IMR-90 (cell line): Measurements from ENCODE around the gene MS4A2. TPM values are rescaled to one million over a fixed set of nuclear protein-coding genes. Genes with fewer than 3 reads are reported as not detected.

Experiments
- ATAC-seq: fragments of 200-7000 bp; cut with Tn5 transposase; 2 replicates; pipeline ENCODE4 v1.9.1; 2020; ENCODE audit warnings: low read depth, mild to moderate bottlenecking, moderate library complexity
- BruUV-seq: library from RNA; stranded (reverse); fragments of 400-500 nt; replicated peaks from 2 replicates; lab custom pipeline; 2021; lab: Mats Ljungman, UMichigan
- CTCF ChIA-PET: fragments of 300-600 bp; formaldehyde crosslinking; extraction: SDS; loops from one replicate; lab custom pipeline; 2021; ENCODE audit warnings: antibody characterized with exemption; lab: Yijun Ruan, JAX
- POLR2A ChIA-PET: fragments of 300-600 bp; sonication (Branson Sonifier 250); formaldehyde crosslinking; loops from one replicate; lab custom pipeline; 2022; ENCODE audit warnings: antibody characterized with exemption; ENCODE audit not compliant: unreplicated experiment; lab: Charles Lee
- DNase-seq: peaks from one replicate; pipeline ENCODE4 v3.0.0; 2013
- H2AFZ ChIP-seq: replicated peaks from 2 replicates; pipeline ENCODE3; 2013; ENCODE audit warnings: low read length, mild to moderate bottlenecking; ENCODE audit not compliant: poor library complexity
- H2AK5ac ChIP-seq: 2 replicates; pipeline ENCODE4 v1.6.1; 2013; ENCODE audit warnings: low read depth, low read length, inconsistent platforms
- H2AK9ac ChIP-seq: replicated peaks from 2 replicates; pipeline ENCODE3; 2013; ENCODE audit warnings: mild to moderate bottlenecking, low read depth, low read length, moderate library complexity; ENCODE audit not compliant: poor library complexity
- H2BK120ac ChIP-seq: 2 replicates; pipeline ENCODE4 v1.6.1; 2013; ENCODE audit warnings: low read depth, low read length, inconsistent platforms
- H2BK15ac ChIP-seq: 3 replicates; pipeline ENCODE4 v1.6.1; 2013; ENCODE audit warnings: low read depth, low read length, inconsistent platforms
- H2BK20ac ChIP-seq: 2 replicates; pipeline ENCODE4 v1.6.1; 2013; ENCODE audit warnings: low read depth, mild to moderate bottlenecking, inconsistent platforms, low read length, moderate library complexity
- H2BK5ac ChIP-seq: 2 replicates; pipeline ENCODE4 v1.6.1; 2013; ENCODE audit warnings: mild to moderate bottlenecking, low read depth, low read length, inconsistent platforms; ENCODE audit not compliant: poor library complexity, severe bottlenecking
- H3K14ac ChIP-seq: replicated peaks from 2 replicates; pipeline ENCODE4 v1.6.1; 2013; ENCODE audit warnings: low read depth, low read length, inconsistent platforms
- H3K18ac ChIP-seq: 2 replicates; pipeline ENCODE4 v1.6.1; 2013; ENCODE audit warnings: low read depth, low read length, control low read depth
- H3K23ac ChIP-seq: 2 replicates; pipeline ENCODE4 v1.6.1; 2013; ENCODE audit warnings: low read depth, low read length, inconsistent platforms
- H3K27ac ChIP-seq: 2 replicates; pipeline ENCODE4 v1.5.1; 2013; ENCODE audit warnings: mild to moderate bottlenecking, control low read depth, low read length; ENCODE audit not compliant: insufficient read depth
- H3K27me3 ChIP-seq: 2 replicates; pipeline ENCODE4 v1.6.1; 2013; ENCODE audit warnings: low read length; ENCODE audit not compliant: control insufficient read depth, insufficient read depth
- H3K36me3 ChIP-seq: 2 replicates; pipeline ENCODE4 v1.6.1; 2013; ENCODE audit warnings: low read length, mixed read lengths; ENCODE audit not compliant: control insufficient read depth, insufficient read depth
- H3K4ac ChIP-seq: 2 replicates; pipeline ENCODE4 v1.6.1; 2013; ENCODE audit warnings: low read depth, low read length, inconsistent platforms
- H3K4me1 ChIP-seq: 2 replicates; pipeline ENCODE4 v1.6.1; 2013; ENCODE audit warnings: low read length, mixed read lengths; ENCODE audit not compliant: control insufficient read depth, insufficient read depth
- H3K4me2 ChIP-seq: 2 replicates; pipeline ENCODE4 v1.6.1; 2013; ENCODE audit warnings: low read depth, mild to moderate bottlenecking, control low read depth, low read length, moderate library complexity
- H3K4me3 ChIP-seq: 2 replicates; pipeline ENCODE4 v1.5.1; 2013; ENCODE audit warnings: low read depth, mild to moderate bottlenecking, control low read depth, low read length, moderate library complexity; ENCODE audit not compliant: insufficient read depth
- H3K56ac ChIP-seq: 2 replicates; pipeline ENCODE4 v1.6.1; 2013; ENCODE audit warnings: low read length, inconsistent platforms; ENCODE audit not compliant: insufficient read depth; ENCODE audit errors: extremely low read depth
- H3K79me1 ChIP-seq, 2 experiments: 2 replicates each; pipeline ENCODE4 v1.6.1; 2013; ENCODE audit warnings: low read length in 2 of 2, inconsistent platforms in 1 of 2, low read depth in 1 of 2
- H3K9ac ChIP-seq: 2 replicates; pipeline ENCODE4 v1.6.1; 2013; ENCODE audit warnings: low read depth, low read length, control low read depth
- H3K9me1 ChIP-seq: 2 replicates; pipeline ENCODE4 v1.6.1; 2013; ENCODE audit warnings: low read length, inconsistent platforms; ENCODE audit not compliant: insufficient read depth
- H3K9me3 ChIP-seq: 2 replicates; pipeline ENCODE4 v1.6.1; 2013; ENCODE audit warnings: low read length; ENCODE audit not compliant: control insufficient read depth, insufficient read depth
- H4K20me1 ChIP-seq: 2 replicates; pipeline ENCODE4 v1.6.1; 2013; ENCODE audit warnings: low read length, inconsistent platforms; ENCODE audit not compliant: insufficient read depth
- H4K5ac ChIP-seq: 2 replicates; pipeline ENCODE4 v1.6.1; 2013; ENCODE audit warnings: mild to moderate bottlenecking, low read depth, low read length, control low read depth
- H4K8ac ChIP-seq, 2 experiments: 2 replicates each; pipeline ENCODE4 v1.6.1; 2013; ENCODE audit warnings: low read depth in 2 of 2, low read length in 2 of 2, control low read depth in 1 of 2, inconsistent platforms in 1 of 2
- H4K91ac ChIP-seq: 2 replicates; pipeline ENCODE4 v1.6.1; 2013; ENCODE audit warnings: low read depth, low read length, inconsistent platforms; ENCODE audit not compliant: insufficient read depth
- BHLHE40 ChIP-seq: fragments of 150-350 bp; IDR thresholded peaks from 2 replicates; pipeline ENCODE4 v1.6.1; 2016; ENCODE audit warnings: mild to moderate bottlenecking, low read depth, low read length
- CEBPB ChIP-seq: IDR thresholded peaks from 2 replicates; pipeline ENCODE4 v1.6.1; 2012; ENCODE audit warnings: low read depth, low read length, improper control_type of control experiment
- CHD1 ChIP-seq: IDR thresholded peaks from 2 replicates; pipeline ENCODE4 v1.6.1; 2012; ENCODE audit warnings: low read depth, low read length, improper control_type of control experiment
- FOS ChIP-seq: fragments of 150-350 bp; IDR thresholded peaks from 2 replicates; pipeline ENCODE4 v1.6.1; 2016; ENCODE audit warnings: low read depth, low read length
- MAFK ChIP-seq: IDR thresholded peaks from 2 replicates; pipeline ENCODE4 v1.6.1; 2012; ENCODE audit warnings: low read depth, low read length, improper control_type of control experiment
- MAZ ChIP-seq: IDR thresholded peaks from 2 replicates; pipeline ENCODE4 v1.6.1; 2012; ENCODE audit warnings: low read depth, mild to moderate bottlenecking, low read length, improper control_type of control experiment, moderate library complexity, borderline replicate concordance
- NFE2L2 ChIP-seq: fragments of 150-350 bp; IDR thresholded peaks from 2 replicates; pipeline ENCODE4 v1.6.1; 2016; ENCODE audit warnings: low read depth, mild to moderate bottlenecking, low read length
- POLR2A ChIP-seq: IDR thresholded peaks from 2 replicates; pipeline ENCODE4 v1.6.1; 2012; ENCODE audit warnings: mild to moderate bottlenecking, low read depth, low read length
- RAD21 ChIP-seq: IDR thresholded peaks from 2 replicates; pipeline ENCODE4 v1.6.1; 2012; ENCODE audit warnings: low read length, improper control_type of control experiment
- RCOR1 ChIP-seq: IDR thresholded peaks from 2 replicates; pipeline ENCODE4 v1.6.1; 2012; ENCODE audit warnings: mild to moderate bottlenecking, low read length, improper control_type of control experiment; ENCODE audit not compliant: insufficient replicate concordance
- RFX5 ChIP-seq: IDR thresholded peaks from 2 replicates; pipeline ENCODE4 v1.8.0; 2012; ENCODE audit warnings: low read depth, mild to moderate bottlenecking, low read length, moderate library complexity
- SMC3 ChIP-seq: fragments of 150-350 bp; IDR thresholded peaks from 2 replicates; pipeline ENCODE4 v1.6.1; 2016; ENCODE audit warnings: low read depth, mild to moderate bottlenecking, antibody characterized with exemption, low read length, moderate library complexity
- WGBS, 2 experiments: methylation state at CpG; one replicate each; pipeline versions ENCODE4 v1.1.5 to v1.1.7; 2013; ENCODE audit warnings: missing lambda C conversion rate in 2 of 2; ENCODE audit not compliant: insufficient read length in 1 of 2; ENCODE audit errors: extremely low coverage in 2 of 2; 5-methylcytosine and 5-hydroxymethylcytosine counted together
- dilution Hi-C: fragments of 300-500 bp; cut with HindIII; formaldehyde crosslinking; loops from one replicate; pipeline ENCODE4 v1.14.3; 2018; ENCODE audit warnings: low sequenced_read_pairs; ENCODE audit not compliant: unreplicated experiment
- in situ Hi-C: fragments of 300-500 bp; cut with MboI; formaldehyde crosslinking; loops from 3 replicates; pipeline ENCODE4 v1.14.3; 2019; ENCODE audit warnings: low sequenced_read_pairs, inconsistent platforms, mixed read lengths
- intact Hi-C: fragments of 100-400 bp; cut with micrococcal nuclease; formaldehyde crosslinking; loops from 2 replicates; pipeline ENCODE4 v1.10.0; 2022
- polyA plus RNA-seq, 3 experiments: library from polyadenylated mRNA; depleted of rRNA; stranded (reverse); fragments of >200 nt; gene quantifications; 2 replicates each; pipeline ENCODE4 v1.2.3, GENCODE V29; 2012; ENCODE audit warnings: low replicate concordance in 1 of 3
- total RNA-seq: library from RNA; depleted of rRNA; stranded (reverse); fragments of >200 nt; gene quantifications from 2 replicates; pipeline ENCODE4 v1.2.3, GENCODE V29; 2012
- TF ChIP-seq, protein P1 (sequence below): fragments of 150-350 bp; IDR thresholded peaks from 2 replicates; pipeline ENCODE4 v1.6.1; 2017; ENCODE audit warnings: mild to moderate bottlenecking, antibody characterized with exemption, low read length, low read depth
- TF ChIP-seq, protein P2 (sequence below): conservative IDR thresholded peaks from 2 replicates; pipeline ENCODE4 v1.5.1; 2012; ENCODE audit warnings: mild to moderate bottlenecking, low read depth, low read length, improper control_type of control experiment
- TF ChIP-seq, protein P3 (sequence below): fragments of 150-350 bp; IDR thresholded peaks from 2 replicates; pipeline ENCODE4 v1.6.1; 2016; ENCODE audit warnings: low read depth, mild to moderate bottlenecking, low read length, moderate library complexity, borderline replicate concordance

Gene MS4A2
- total and polyA plus RNA-seq, 2 of the 4 experiments (the other 2 are of a cell fraction): not detected

DNA sequence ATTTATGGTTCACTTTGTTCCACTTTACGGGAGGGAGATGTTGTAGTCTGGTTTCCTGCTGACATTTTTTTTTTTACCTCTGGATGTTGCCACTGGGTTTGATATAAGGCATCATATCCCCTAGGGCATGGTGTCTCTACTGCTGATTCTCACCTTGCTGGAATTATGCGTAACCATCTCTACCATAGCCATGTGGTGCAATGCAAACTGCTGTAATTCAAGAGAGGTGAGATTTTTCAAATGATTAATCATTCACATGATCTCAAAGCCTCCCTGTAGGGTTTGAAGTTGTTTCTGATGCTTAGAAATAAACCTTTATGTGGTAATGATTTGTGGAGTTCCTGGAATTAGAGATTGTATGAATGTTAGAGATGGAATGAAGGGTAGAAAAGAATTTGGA lies 19.0 kb upstream of the MS4A2 start:
- Histone ChIP-seq H3K56ac (no peak overlapping the region), H3K4ac (no peak overlapping the region), H3K9me3 (peaks cover 3% of the 10 kb centered on the region; the same call in 1 of the 2 replicates), H3K23ac (no peak overlapping the region), H3K79me1 (no peaks in the 10 kb centered on the region), H3K4me2 (no peak overlapping the region), H2AK9ac (no peak overlapping the region), H4K20me1 (no peaks in the 10 kb centered on the region), H2BK20ac (no peak overlapping the region), H3K9ac (no peak overlapping the region), H3K4me3 (no peak overlapping the region), H3K36me3 (no peaks in the 10 kb centered on the region), H3K18ac (no peak overlapping the region), H2AFZ (no peak overlapping the region), H2BK120ac (no peak overlapping the region), H4K5ac (no peak overlapping the region), H4K91ac (no peak overlapping the region), H3K27ac (no peak overlapping the region), H2BK15ac (no peak overlapping the region), H3K27me3 (no peaks in the 10 kb centered on the region), H2AK5ac (no peak overlapping the region), H3K4me1 (no peaks in the 10 kb centered on the region), H3K9me1 (no peaks in the 10 kb centered on the region), H2BK5ac (no peak overlapping the region), H3K14ac (no peak overlapping the region), H4K8ac (no peak overlapping the region)
- WGBS, 2 experiments: no CpG with 5 or more reads among the region's 2 CpGs
- TF ChIP-seq RAD21 (no peak), MAFK (no peak), CEBPB (no peak), FOS (no peak), NFE2L2 (no peak), MAZ (no peak), RCOR1 (no peak), SMC3 (no peak), CHD1 (no peak), RFX5 (no peak), POLR2A (no peak), BHLHE40 (no peak)
- TF ChIP-seq, protein P1, sequence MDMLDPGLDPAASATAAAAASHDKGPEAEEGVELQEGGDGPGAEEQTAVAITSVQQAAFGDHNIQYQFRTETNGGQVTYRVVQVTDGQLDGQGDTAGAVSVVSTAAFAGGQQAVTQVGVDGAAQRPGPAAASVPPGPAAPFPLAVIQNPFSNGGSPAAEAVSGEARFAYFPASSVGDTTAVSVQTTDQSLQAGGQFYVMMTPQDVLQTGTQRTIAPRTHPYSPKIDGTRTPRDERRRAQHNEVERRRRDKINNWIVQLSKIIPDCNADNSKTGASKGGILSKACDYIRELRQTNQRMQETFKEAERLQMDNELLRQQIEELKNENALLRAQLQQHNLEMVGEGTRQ: no peak
- TF ChIP-seq, protein P2, sequence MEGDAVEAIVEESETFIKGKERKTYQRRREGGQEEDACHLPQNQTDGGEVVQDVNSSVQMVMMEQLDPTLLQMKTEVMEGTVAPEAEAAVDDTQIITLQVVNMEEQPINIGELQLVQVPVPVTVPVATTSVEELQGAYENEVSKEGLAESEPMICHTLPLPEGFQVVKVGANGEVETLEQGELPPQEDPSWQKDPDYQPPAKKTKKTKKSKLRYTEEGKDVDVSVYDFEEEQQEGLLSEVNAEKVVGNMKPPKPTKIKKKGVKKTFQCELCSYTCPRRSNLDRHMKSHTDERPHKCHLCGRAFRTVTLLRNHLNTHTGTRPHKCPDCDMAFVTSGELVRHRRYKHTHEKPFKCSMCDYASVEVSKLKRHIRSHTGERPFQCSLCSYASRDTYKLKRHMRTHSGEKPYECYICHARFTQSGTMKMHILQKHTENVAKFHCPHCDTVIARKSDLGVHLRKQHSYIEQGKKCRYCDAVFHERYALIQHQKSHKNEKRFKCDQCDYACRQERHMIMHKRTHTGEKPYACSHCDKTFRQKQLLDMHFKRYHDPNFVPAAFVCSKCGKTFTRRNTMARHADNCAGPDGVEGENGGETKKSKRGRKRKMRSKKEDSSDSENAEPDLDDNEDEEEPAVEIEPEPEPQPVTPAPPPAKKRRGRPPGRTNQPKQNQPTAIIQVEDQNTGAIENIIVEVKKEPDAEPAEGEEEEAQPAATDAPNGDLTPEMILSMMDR: no peak
- TF ChIP-seq, protein P3, sequence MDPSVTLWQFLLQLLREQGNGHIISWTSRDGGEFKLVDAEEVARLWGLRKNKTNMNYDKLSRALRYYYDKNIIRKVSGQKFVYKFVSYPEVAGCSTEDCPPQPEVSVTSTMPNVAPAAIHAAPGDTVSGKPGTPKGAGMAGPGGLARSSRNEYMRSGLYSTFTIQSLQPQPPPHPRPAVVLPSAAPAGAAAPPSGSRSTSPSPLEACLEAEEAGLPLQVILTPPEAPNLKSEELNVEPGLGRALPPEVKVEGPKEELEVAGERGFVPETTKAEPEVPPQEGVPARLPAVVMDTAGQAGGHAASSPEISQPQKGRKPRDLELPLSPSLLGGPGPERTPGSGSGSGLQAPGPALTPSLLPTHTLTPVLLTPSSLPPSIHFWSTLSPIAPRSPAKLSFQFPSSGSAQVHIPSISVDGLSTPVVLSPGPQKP: no peak
- ATAC-seq (no peak), DNase-seq (no peak)
- intact Hi-C loops (no loop called here), dilution Hi-C loops (no loop called here), in situ Hi-C loops (no loop called here)
- ChIA-PET CTCF (no interaction called here), POLR2A (no interaction called here)
- no TSS peak for BruUV-seq
